Measurements from ENCODE around the gene CDKN2AIP.

CDKN2AIP gene

DNA sequence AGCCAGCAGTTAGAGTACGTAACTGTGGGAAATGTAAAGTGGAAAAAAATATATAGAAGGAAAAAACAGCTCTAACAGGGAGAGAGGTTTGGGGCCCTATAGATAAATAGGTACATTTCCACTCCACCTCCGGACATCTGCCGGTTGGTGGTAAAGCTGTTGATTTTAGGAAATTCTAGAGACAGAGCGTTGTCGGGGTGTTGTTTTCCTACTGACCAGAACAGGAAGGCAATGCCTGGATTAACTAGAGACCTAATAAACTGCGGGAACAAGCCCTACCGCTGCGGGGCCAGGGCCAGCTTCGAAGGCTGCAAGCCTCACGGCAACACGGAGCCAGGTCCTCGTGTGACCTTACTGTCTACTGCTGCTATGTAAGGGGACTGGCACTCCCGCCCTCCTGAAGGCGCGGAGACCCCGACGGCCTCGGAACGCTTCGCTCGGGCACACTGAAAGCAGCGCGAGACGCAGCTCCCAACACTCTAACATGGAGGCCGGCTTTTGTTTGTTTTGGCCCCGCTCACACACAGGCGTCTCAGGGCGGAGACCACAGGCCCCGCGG, 702 bp upstream of the CDKN2AIP start:
- TF ChIP-seq, protein P1, sequence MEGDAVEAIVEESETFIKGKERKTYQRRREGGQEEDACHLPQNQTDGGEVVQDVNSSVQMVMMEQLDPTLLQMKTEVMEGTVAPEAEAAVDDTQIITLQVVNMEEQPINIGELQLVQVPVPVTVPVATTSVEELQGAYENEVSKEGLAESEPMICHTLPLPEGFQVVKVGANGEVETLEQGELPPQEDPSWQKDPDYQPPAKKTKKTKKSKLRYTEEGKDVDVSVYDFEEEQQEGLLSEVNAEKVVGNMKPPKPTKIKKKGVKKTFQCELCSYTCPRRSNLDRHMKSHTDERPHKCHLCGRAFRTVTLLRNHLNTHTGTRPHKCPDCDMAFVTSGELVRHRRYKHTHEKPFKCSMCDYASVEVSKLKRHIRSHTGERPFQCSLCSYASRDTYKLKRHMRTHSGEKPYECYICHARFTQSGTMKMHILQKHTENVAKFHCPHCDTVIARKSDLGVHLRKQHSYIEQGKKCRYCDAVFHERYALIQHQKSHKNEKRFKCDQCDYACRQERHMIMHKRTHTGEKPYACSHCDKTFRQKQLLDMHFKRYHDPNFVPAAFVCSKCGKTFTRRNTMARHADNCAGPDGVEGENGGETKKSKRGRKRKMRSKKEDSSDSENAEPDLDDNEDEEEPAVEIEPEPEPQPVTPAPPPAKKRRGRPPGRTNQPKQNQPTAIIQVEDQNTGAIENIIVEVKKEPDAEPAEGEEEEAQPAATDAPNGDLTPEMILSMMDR (conservative IDR thresholded peaks at IDR 0.05; ENCODE audit: low read depth): no peak
- no peak for DNase-seq (ENCODE audit: low spot score)

DNA sequence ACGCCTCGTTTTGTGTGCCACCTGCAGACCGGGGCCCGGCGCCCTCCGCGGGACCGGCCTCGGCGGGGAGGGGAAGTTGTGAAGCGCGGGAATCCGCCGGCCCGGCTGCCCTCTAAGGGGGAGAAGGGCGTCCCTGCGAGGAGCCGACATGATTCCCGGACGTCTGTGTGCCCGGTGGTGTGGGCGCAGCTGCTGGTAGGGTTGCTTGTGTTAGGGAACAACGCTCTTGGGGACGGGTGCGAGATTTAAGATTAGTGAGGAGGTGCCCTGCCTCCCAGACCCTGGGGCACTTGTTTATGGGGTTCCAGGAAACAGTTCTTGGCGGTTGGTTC, 627 bp downstream of the CDKN2AIP start:
- TF ChIP-seq, protein P1 (conservative IDR thresholded peaks at IDR 0.05; ENCODE audit: low read depth): no peak
- peak; percentile 45 for DNase-seq (ENCODE audit: low spot score)
- H3K27ac ChIP-seq: peak overlapping the region; percentile 100
- ChIA-PET CTCF (interaction anchor here (1.6 kb wide), 1 partner anchor 38 kb away, joined by 8 read pairs; no protein-coding TSS in a partner anchor), POLR2A (ENCODE audit: low non-redundant PET) (no interaction called here)

More for the DNA sequence above, 702 bp upstream of the CDKN2AIP start:
- peak overlapping the region; percentile 100 for H3K27ac ChIP-seq
- ChIA-PET CTCF (interaction anchor here (0.6 to 1.6 kb wide), 3 partner anchors 18 to 74 kb away, joined by 3 to 8 read pairs (median 3); no protein-coding TSS in a partner anchor), POLR2A (ENCODE audit: low non-redundant PET) (interaction anchor here (0.5 to 1.0 kb wide), 3 partner anchors 11 to 514 kb away, joined by 3 read pairs; no protein-coding TSS in a partner anchor)

DNA sequence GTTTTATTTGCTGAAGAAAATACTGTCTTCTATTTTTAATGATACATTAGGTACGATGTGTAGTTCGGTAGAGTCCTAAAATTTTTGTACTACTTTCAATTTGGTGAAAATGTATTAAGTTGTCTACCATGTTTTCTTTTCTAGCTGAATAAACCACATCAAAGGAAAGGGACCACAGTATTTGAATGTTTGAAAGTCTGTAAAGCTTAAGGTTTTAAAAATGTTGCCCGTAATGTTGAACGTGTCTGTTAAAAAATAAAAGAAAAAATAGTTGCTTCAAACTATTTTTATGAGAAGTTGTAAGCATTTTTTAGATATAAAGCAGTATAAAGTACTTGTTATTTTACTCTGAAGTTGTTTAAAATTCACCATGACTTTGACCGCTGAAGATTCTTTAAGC, 3.2 kb downstream of the CDKN2AIP start:
- POLR2A ChIA-PET (ENCODE audit: low non-redundant PET): no interaction called here
- no peak overlapping the region for H3K27ac ChIP-seq
- CTCF ChIA-PET: no interaction called here
- DNase-seq (ENCODE audit: low spot score): no peak
- TF ChIP-seq, protein P1 (conservative IDR thresholded peaks at IDR 0.05; ENCODE audit: low read depth): no peak

DNA sequence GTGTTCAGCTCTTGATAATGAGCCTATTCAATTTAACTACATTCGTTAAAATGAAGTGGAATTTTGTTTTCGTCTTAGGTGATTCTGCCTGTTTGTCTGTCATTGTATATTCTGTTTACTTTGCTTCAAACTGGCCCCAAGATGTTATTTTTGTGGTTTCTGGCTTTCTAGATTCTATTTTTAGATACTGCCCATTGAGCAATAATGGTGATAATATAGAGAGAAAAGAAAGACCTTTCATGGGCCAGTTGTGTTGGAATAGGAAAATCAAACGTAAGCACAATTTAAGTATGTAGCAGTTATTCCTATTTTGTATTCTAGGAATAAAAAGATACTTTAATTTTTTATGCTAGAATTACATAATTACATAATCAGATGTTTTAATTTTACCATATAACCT, 4.0 kb downstream of the CDKN2AIP start:
- TF ChIP-seq, protein P1 (conservative IDR thresholded peaks at IDR 0.05; ENCODE audit: low read depth): no peak
- POLR2A ChIA-PET (ENCODE audit: low non-redundant PET): no interaction called here
- no peak overlapping the region for H3K27ac ChIP-seq
- CTCF ChIA-PET: no interaction called here
- no peak for DNase-seq (ENCODE audit: low spot score)

DNA sequence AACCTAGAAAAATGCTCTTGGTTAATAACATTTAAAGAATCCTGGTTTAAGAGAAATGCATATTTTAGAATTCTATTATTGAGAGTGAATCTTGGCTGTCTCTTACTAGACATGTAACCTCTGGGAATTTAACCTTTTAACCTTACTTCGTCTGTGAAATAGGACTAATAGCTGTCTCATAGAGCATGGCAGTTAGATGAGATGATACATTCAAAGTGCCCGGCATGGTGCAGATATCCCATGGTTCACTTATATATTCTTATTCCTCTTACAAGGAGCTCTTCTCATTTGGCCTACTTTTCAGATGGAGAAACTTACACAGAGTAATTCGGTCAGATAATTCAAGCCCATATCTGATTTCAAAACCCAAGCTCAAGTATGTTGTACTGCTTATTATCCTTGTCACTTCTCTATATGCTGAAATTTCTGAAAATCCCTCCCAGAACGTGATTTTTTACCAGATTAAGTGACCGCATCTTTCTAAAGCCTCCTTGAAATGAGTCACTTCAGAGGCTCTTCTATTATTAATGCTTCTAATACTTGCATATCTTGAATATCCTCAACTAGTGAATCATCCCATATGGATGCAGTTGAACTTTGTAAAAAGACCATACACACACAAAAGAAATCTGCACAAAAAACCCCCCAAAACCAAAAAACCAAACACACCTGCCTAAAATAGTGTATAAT, 4.9 kb downstream of the CDKN2AIP start:
- H3K27ac ChIP-seq: no peak overlapping the region
- POLR2A ChIA-PET (ENCODE audit: low non-redundant PET): no interaction called here
- TF ChIP-seq, protein P1 (conservative IDR thresholded peaks at IDR 0.05; ENCODE audit: low read depth): no peak
- no peak for DNase-seq (ENCODE audit: low spot score)
- CTCF ChIA-PET: no interaction called here

DNA sequence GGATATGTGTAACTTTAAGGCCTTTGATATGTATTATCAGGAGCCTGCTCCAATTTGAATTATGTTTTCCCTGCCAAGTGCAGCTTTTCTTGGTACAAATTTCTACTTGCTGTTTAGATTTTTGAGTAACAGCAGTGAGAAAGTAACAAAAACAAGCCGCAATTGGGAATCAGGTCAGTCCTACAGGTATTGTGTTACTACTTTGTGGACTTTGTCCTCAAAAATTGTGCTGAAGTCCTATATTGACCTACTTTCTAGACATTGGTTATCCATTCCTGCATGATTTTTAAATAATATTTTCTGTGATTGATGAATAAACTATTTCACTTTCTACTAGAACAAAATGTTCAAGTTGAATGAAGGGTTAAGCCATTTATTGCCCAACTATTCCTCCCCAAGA, 5.7 kb downstream of the CDKN2AIP start:
- ChIA-PET CTCF (no interaction called here), POLR2A (ENCODE audit: low non-redundant PET) (no interaction called here)
- no peak for DNase-seq (ENCODE audit: low spot score)
- no peak overlapping the region for H3K27ac ChIP-seq
- TF ChIP-seq, protein P1 (conservative IDR thresholded peaks at IDR 0.05; ENCODE audit: low read depth): no peak

All from RWPE1 (cell line).